Mesendoderm (in vitro differentiated cells): ENCODE data around the gene RECK.
"Not testable (repeated sequence)": the region's sequence is repeated elsewhere in the genome, so short reads cannot be mapped to it uniquely, and the experiment has no call there.

Source experiments
- DNase-seq: peaks from one replicate; pipeline ENCODE4 v3.0.0; 2013
- H2AK5ac ChIP-seq: 2 replicates; pipeline ENCODE4 v1.6.1; 2013; ENCODE audit warnings: low read length, inconsistent platforms
- H2BK120ac ChIP-seq: 2 replicates; pipeline ENCODE4 v1.6.1; 2013; ENCODE audit warnings: low read depth, mild to moderate bottlenecking, low read length, moderate library complexity, mixed read lengths
- H2BK15ac ChIP-seq: replicated peaks from 2 replicates; pipeline ENCODE4 v1.6.1; 2013; ENCODE audit warnings: low read depth, mild to moderate bottlenecking, moderate library complexity
- H2BK5ac ChIP-seq: 2 replicates; pipeline ENCODE4 v1.6.1; 2013; ENCODE audit warnings: low read length, inconsistent platforms
- H3K18ac ChIP-seq: 2 replicates; pipeline ENCODE4 v1.6.1; 2013; ENCODE audit warnings: mild to moderate bottlenecking, low read length, mixed read lengths
- H3K23ac ChIP-seq: one replicate; pipeline ENCODE4 v1.6.1; 2013; ENCODE audit warnings: low read length
- H3K27ac ChIP-seq: 2 replicates; pipeline ENCODE4 v1.5.1; 2013; ENCODE audit warnings: low read depth, mild to moderate bottlenecking, inconsistent platforms, low read length, moderate library complexity
- H3K27me3 ChIP-seq: 2 replicates; pipeline ENCODE4 v1.6.1; 2013; ENCODE audit warnings: low read length, control low read depth, mild to moderate bottlenecking, inconsistent platforms; ENCODE audit not compliant: insufficient read depth, poor library complexity
- H3K36me3 ChIP-seq: 2 replicates; pipeline ENCODE4 v1.6.1; 2013; ENCODE audit warnings: low read length, inconsistent platforms; ENCODE audit not compliant: control insufficient read depth, insufficient read depth
- H3K4ac ChIP-seq: one replicate; pipeline ENCODE4 v1.6.1; 2013; ENCODE audit warnings: low read depth, mild to moderate bottlenecking, low read length, moderate library complexity
- H3K4me1 ChIP-seq: 2 replicates; pipeline ENCODE4 v1.6.1; 2013; ENCODE audit warnings: low read depth, low read length, inconsistent platforms; ENCODE audit not compliant: control insufficient read depth
- H3K4me2 ChIP-seq: 2 replicates; pipeline ENCODE4 v1.6.1; 2013; ENCODE audit warnings: low read length
- H3K4me3 ChIP-seq: 2 replicates; pipeline ENCODE4 v1.5.1; 2013; ENCODE audit warnings: mild to moderate bottlenecking, low read length
- H3K56ac ChIP-seq: one replicate; pipeline ENCODE4 v1.6.1; 2013; ENCODE audit warnings: low read length
- H3K79me1 ChIP-seq: 2 replicates; pipeline ENCODE4 v1.6.1; 2013; ENCODE audit warnings: low read length, inconsistent platforms
- H3K79me2 ChIP-seq: 2 replicates; pipeline ENCODE4 v1.6.1; 2013; ENCODE audit warnings: mild to moderate bottlenecking, low read length; ENCODE audit not compliant: control insufficient read depth, insufficient read depth
- H3K9ac ChIP-seq: 2 replicates; pipeline ENCODE4 v1.6.1; 2013; ENCODE audit warnings: low read length, inconsistent platforms
- H4K5ac ChIP-seq: one replicate; pipeline ENCODE4 v1.6.1; 2013; ENCODE audit warnings: low read length
- H4K8ac ChIP-seq: one replicate; pipeline ENCODE4 v1.6.1; 2013; ENCODE audit warnings: low read depth, mild to moderate bottlenecking, control low read depth, low read length, moderate library complexity
- WGBS: extraction: QIAGEN DNeasy Blood & Tissue Kit; methylation state at CpG from one replicate; pipeline ENCODE4 v1.1.7; 2013; ENCODE audit warnings: low lambda C conversion rate, missing lambda C conversion rate; ENCODE audit not compliant: insufficient coverage; ENCODE audit errors: extremely low coverage; 5-methylcytosine and 5-hydroxymethylcytosine counted together

Gene RECK

DNA sequence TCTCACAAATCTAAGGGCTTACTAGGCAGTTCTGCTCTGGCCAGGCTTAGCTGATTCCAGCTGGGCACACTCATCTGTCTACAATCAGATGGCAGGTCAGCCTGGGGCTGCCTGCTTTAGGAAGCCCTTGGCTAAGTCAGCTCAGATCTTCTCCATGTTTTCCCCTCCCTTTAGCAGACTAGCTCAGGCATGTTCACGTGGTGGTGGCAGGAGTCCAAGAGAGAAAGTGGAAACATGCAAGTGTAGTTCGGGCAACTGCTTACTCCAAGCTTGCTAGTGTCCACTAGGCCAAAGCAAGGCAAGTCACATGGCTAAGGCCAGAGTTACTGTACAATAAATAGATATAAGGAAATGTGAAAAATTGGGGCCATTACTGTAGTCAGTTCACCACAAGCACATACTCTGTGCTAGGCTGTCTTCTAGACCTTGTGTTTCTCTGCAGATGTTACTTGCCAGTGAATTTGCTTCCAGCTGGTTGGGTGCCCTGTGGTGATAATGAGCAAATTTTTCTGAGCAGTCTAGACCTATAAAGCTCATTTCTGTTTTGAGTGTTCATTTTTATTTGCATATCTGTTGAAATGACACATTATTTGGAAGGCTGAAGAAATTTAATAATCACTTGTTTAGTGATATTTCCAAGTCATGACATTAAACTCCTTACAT, 38.3 kb downstream of the RECK start:
- no peak for DNase-seq
- Histone ChIP-seq H2BK120ac (no peak overlapping the region), H2AK5ac (no peak overlapping the region), H3K79me1 (no peaks in the 10 kb centered on the region), H3K36me3 (no peaks in the 10 kb centered on the region), H3K4me1 (no peaks in the 10 kb centered on the region), H3K79me2 (no peaks in the 10 kb centered on the region), H3K4me2 (no peak overlapping the region), H2BK15ac (no peak overlapping the region), H4K5ac (no peak overlapping the region), H3K9ac (no peak overlapping the region), H3K27ac (no peak overlapping the region), H3K23ac (no peak overlapping the region), H2BK5ac (no peak overlapping the region), H3K4ac (no peak overlapping the region), H3K56ac (no peak overlapping the region), H3K18ac (no peak overlapping the region), H3K4me3 (no peak overlapping the region), H4K8ac (no peak overlapping the region), H3K27me3 (no peaks in the 10 kb centered on the region)
- WGBS, result no CpG with 5 or more reads among the region's 2 CpGs

DNA sequence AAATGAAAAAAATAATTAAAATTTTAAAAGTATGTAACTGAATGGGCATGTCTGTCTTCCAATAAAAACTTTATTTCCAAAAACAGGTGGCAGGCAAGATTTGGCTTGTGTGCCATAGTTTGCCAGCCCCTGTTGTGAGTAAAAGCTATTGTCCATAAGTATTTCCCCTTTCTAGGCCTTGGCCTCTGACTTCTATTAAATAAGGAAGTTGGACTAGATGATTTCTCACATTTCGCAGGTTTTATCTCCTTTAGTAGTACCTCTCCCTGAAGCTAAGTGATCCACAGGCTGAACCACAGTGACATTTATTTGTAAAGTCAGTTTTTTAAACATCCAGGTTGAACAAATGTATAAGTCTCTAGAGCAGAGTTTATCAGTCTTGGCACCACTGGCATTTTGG, 41.3 kb downstream of the RECK start:
- Histone ChIP-seq H2BK5ac (no peak overlapping the region), H2BK15ac (no peak overlapping the region), H3K27me3 (no peaks in the 10 kb centered on the region), H3K4ac (no peak overlapping the region), H3K4me2 (no peak overlapping the region), H3K4me1 (no peaks in the 10 kb centered on the region), H3K79me1 (no peaks in the 10 kb centered on the region), H3K79me2 (no peaks in the 10 kb centered on the region), H3K18ac (no peak overlapping the region), H3K27ac (no peak overlapping the region), H3K23ac (no peak overlapping the region), H3K9ac (no peak overlapping the region), H3K56ac (no peak overlapping the region), H2AK5ac (no peak overlapping the region), H4K5ac (no peak overlapping the region), H4K8ac (no peak overlapping the region), H2BK120ac (no peak overlapping the region), H3K4me3 (no peak overlapping the region), H3K36me3 (no peaks in the 10 kb centered on the region)
- no peak for DNase-seq
- no CpG with 5 or more reads among the region's 1 CpG for WGBS

- Histone ChIP-seq H2BK15ac (no peak overlapping the region), H3K4me3 (no peak overlapping the region), H3K27ac (no peak overlapping the region), H3K56ac (no peak overlapping the region), H4K5ac (no peak overlapping the region), H3K4me2 (no peak overlapping the region), H2BK5ac (no peak overlapping the region), H3K79me1 (no peaks in the 10 kb centered on the region), H3K27me3 (no peaks in the 10 kb centered on the region), H2AK5ac (no peak overlapping the region), H3K36me3 (no peaks in the 10 kb centered on the region), H4K8ac (no peak overlapping the region), H3K4me1 (no peaks in the 10 kb centered on the region), H3K79me2 (no peaks in the 10 kb centered on the region), H3K18ac (no peak overlapping the region), H3K23ac (no peak overlapping the region), H3K9ac (no peak overlapping the region), H2BK120ac (no peak overlapping the region), H3K4ac (no peak overlapping the region)
- WGBS, result no CpG with 5 or more reads among the region's 3 CpGs
- no peak for DNase-seq
These were observed 43.8 kb downstream of the RECK start for GRCh38 chr9:36080519-36080918.

- H4K8ac ChIP-seq, result no peak overlapping the region
- H2AK5ac ChIP-seq, result no peak overlapping the region
- no peak overlapping the region for H2BK120ac ChIP-seq
- no peaks in the 10 kb centered on the region for H3K4me1 ChIP-seq
- no peak overlapping the region for H3K18ac ChIP-seq
- no peaks in the 10 kb centered on the region for H3K27me3 ChIP-seq
- no peak overlapping the region for H2BK15ac ChIP-seq
- no peak overlapping the region for H3K9ac ChIP-seq
- no peak overlapping the region for H3K27ac ChIP-seq
- no peaks in the 10 kb centered on the region for H3K36me3 ChIP-seq
- H3K4ac ChIP-seq, result no peak overlapping the region
- H3K56ac ChIP-seq, result no peak overlapping the region
- H4K5ac ChIP-seq, result no peak overlapping the region
- no peak overlapping the region for H3K23ac ChIP-seq
- no peak overlapping the region for H3K4me2 ChIP-seq
- H2BK5ac ChIP-seq, result no peak overlapping the region
- no peak for DNase-seq
- no peaks in the 10 kb centered on the region for H3K79me2 ChIP-seq
- no peak overlapping the region for H3K4me3 ChIP-seq
- WGBS, result no CpG with 5 or more reads among the region's 5 CpGs
- H3K79me1 ChIP-seq, result no peaks in the 10 kb centered on the region
These were observed 46.2 kb downstream of the RECK start for GRCh38 chr9:36082931-36083330.

DNA sequence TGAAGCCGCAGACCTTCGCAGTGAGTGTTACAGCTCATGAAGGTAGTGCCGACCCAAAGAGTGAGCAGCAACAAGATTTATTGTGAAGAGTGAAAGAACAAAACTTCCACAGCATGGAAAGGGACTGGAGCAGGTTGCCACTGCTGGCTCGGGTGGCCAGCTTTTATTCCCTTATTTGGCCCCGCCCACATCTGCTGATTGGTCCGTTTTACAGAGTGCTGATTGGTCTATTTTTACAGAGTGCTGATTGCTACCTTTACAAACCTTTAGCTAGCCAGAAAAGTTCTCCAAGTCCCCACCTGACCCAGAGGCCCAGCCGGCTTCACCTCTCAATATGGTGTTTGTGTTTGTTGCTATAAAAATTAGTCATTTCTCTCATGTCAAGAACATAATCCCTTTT, 49.7 kb downstream of the RECK start:
- H4K8ac ChIP-seq, result no peak overlapping the region
- H3K18ac ChIP-seq, result no peak overlapping the region
- H3K4me2 ChIP-seq, result no peak overlapping the region
- no peaks in the 10 kb centered on the region for H3K79me1 ChIP-seq
- H3K4me1 ChIP-seq, result no peaks in the 10 kb centered on the region
- no peak overlapping the region for H2BK5ac ChIP-seq
- no peak overlapping the region for H3K4ac ChIP-seq
- no peak overlapping the region for H4K5ac ChIP-seq
- H2BK15ac ChIP-seq, result no peak overlapping the region
- H3K36me3 ChIP-seq, result no peaks in the 10 kb centered on the region
- H2AK5ac ChIP-seq, result no peak overlapping the region
- no peak for DNase-seq
- H3K79me2 ChIP-seq, result no peaks in the 10 kb centered on the region
- H3K56ac ChIP-seq, result no peak overlapping the region
- H3K27ac ChIP-seq, result no peak overlapping the region
- H3K9ac ChIP-seq, result no peak overlapping the region
- H3K27me3 ChIP-seq, result no peaks in the 10 kb centered on the region
- no CpG with 5 or more reads among the region's 7 CpGs for WGBS
- H2BK120ac ChIP-seq, result no peak overlapping the region
- no peak overlapping the region for H3K4me3 ChIP-seq
- H3K23ac ChIP-seq, result no peak overlapping the region

- H3K79me2 ChIP-seq, H4K8ac ChIP-seq, H3K4ac ChIP-seq, H3K4me1 ChIP-seq, H3K27ac ChIP-seq, H3K4me3 ChIP-seq, H3K18ac ChIP-seq, H2AK5ac ChIP-seq, H3K36me3 ChIP-seq, H3K79me1 ChIP-seq, H3K4me2 ChIP-seq, H3K23ac ChIP-seq, H2BK120ac ChIP-seq, DNase-seq, H2BK15ac ChIP-seq, H2BK5ac ChIP-seq, H3K56ac ChIP-seq, H4K5ac ChIP-seq, H3K9ac ChIP-seq, H3K27me3 ChIP-seq: not testable (repeated sequence)
These were observed 50.3 kb downstream of the RECK start for GRCh38 chr9:36087054-36087453.
